Subcutaneous abdominal adipose tissue (tissue), 5 donors: ENCODE measurements around the gene LBP.
"Not testable (repeated sequence)": the region's sequence is repeated elsewhere in the genome, so short reads cannot be mapped to it uniquely, and the experiment has no call there.

Experiments
- H3K27ac ChIP-seq: one replicate; pipeline ENCODE4 v1.7.0; 2013; ENCODE audit warnings: low read depth, mild to moderate bottlenecking, inconsistent platforms, low read length, moderate library complexity
- H3K27me3 ChIP-seq, 5 donors: one replicate each; pipeline ENCODE4 v1.7.0; 2013; ENCODE audit warnings: low read length in 5 of 5, inconsistent platforms in 1 of 5; ENCODE audit not compliant: control insufficient read depth in 5 of 5, insufficient read depth in 4 of 5
- H3K36me3 ChIP-seq, 5 donors: one replicate each; pipeline ENCODE4 v1.7.0; 2013; ENCODE audit warnings: low read length in 5 of 5; ENCODE audit not compliant: control insufficient read depth in 5 of 5, insufficient read depth in 5 of 5
- H3K4me1 ChIP-seq, 5 donors: one replicate each; pipeline ENCODE4 v1.7.0; 2013; ENCODE audit warnings: low read length in 5 of 5, mild to moderate bottlenecking in 3 of 5, moderate library complexity in 1 of 5; ENCODE audit not compliant: control insufficient read depth in 5 of 5, insufficient read depth in 5 of 5
- H3K4me3 ChIP-seq, 5 donors: one replicate each; pipeline ENCODE4 v1.7.0; 2013; ENCODE audit warnings: low read length in 5 of 5, low read depth in 1 of 5
- H3K9ac ChIP-seq, 5 donors: one replicate each; pipeline ENCODE4 v1.7.0; 2013; ENCODE audit warnings: low read length in 5 of 5, mild to moderate bottlenecking in 4 of 5, moderate library complexity in 3 of 5
- H3K9me3 ChIP-seq, 5 donors: one replicate each; pipeline ENCODE4 v1.7.0; 2013; ENCODE audit warnings: low read length in 5 of 5; ENCODE audit not compliant: control insufficient read depth in 5 of 5
- donor health status: healthy.
- donor health status: healthy.
- donor health status: healthy.
- donor health status: healthy.
- donor health status: healthy.

LBP gene

GRCh38 chr20:38386004-38386403 lies 39.7 kb downstream of the LBP start:
- Histone ChIP-seq H3K27me3 (no peaks in the 10 kb centered on the region), H3K4me1 (no peaks in the 10 kb centered on the region), H3K27ac (no peak overlapping the region), H3K4me3 (no peak overlapping the region), H3K9me3 (no peaks in the 10 kb centered on the region), H3K36me3 (no peaks in the 10 kb centered on the region), H3K9ac (no peak overlapping the region)

GRCh38 chr20:38386851-38387250 lies 40.6 kb downstream of the LBP start:
- Histone ChIP-seq H3K9ac (no peak overlapping the region), H3K27me3 (no peaks in the 10 kb centered on the region), H3K27ac (no peak overlapping the region), H3K4me3 (no peak overlapping the region), H3K4me1 (no peaks in the 10 kb centered on the region), H3K36me3 (no peaks in the 10 kb centered on the region), H3K9me3 (no peaks in the 10 kb centered on the region)

GRCh38 chr20:38387953-38388352 lies 41.7 kb downstream of the LBP start:
- Histone ChIP-seq H3K9me3 (no peaks in the 10 kb centered on the region), H3K27me3 (no peaks in the 10 kb centered on the region), H3K9ac (no peak overlapping the region), H3K4me1 (no peaks in the 10 kb centered on the region), H3K4me3 (no peak overlapping the region), H3K27ac (no peak overlapping the region), H3K36me3 (no peaks in the 10 kb centered on the region)

- no peak overlapping the region for H3K9ac ChIP-seq
- H3K4me3 ChIP-seq = no peak overlapping the region
These were observed 46.1 kb downstream of the LBP start for GRCh38 chr20:38392356-38392755.

GRCh38 chr20:38393259-38393658 lies 47.0 kb downstream of the LBP start:
- no peaks in the 10 kb centered on the region for H3K9me3 ChIP-seq
- H3K36me3 ChIP-seq = no peaks in the 10 kb centered on the region
- H3K4me3 ChIP-seq = no peak overlapping the region
- no peak overlapping the region for H3K27ac ChIP-seq
- H3K4me1 ChIP-seq = peaks cover 0 to 10% (median 8%) of the 10 kb centered on the region in 5 donors
- no peaks in the 10 kb centered on the region for H3K27me3 ChIP-seq
- H3K9ac ChIP-seq = no peak overlapping the region

More at GRCh38 chr20:38392356-38392755, 46.1 kb downstream of the LBP start:
- Histone ChIP-seq H3K36me3 (no peaks in the 10 kb centered on the region), H3K9me3 (no peaks in the 10 kb centered on the region), H3K4me1 (peaks cover 0 to 10% (median 8%) of the 10 kb centered on the region in 5 donors), H3K27ac (no peak overlapping the region), H3K27me3 (no peaks in the 10 kb centered on the region)

- Histone ChIP-seq H3K9ac (no peak overlapping the region), H3K36me3 (no peaks in the 10 kb centered on the region), H3K4me3 (no peak overlapping the region), H3K4me1 (peaks cover 0 to 14% (median 8%) of the 10 kb centered on the region in 5 donors), H3K9me3 (no peaks in the 10 kb centered on the region), H3K27ac (no peak overlapping the region), H3K27me3 (no peaks in the 10 kb centered on the region)
These were observed 48.9 kb downstream of the LBP start for GRCh38 chr20:38395165-38395564.

- peaks cover 0 to 14% (median 8%) of the 10 kb centered on the region in 5 donors for H3K4me1 ChIP-seq
- not testable (repeated sequence) for H3K9ac ChIP-seq, H3K27ac ChIP-seq, H3K27me3 ChIP-seq, H3K36me3 ChIP-seq, H3K9me3 ChIP-seq, H3K4me3 ChIP-seq
These were observed 49.6 kb downstream of the LBP start for GRCh38 chr20:38395751-38396395.

- no peak overlapping the region for H3K27ac ChIP-seq
- H3K4me3 ChIP-seq = no peak overlapping the region
- H3K9ac ChIP-seq = no peak overlapping the region
- H3K4me1 ChIP-seq = peaks cover 0 to 4% (median 0%) of the 10 kb centered on the region in 5 donors
- no peaks in the 10 kb centered on the region for H3K36me3 ChIP-seq
- H3K27me3 ChIP-seq = peaks cover 0 to 2% (median 0%) of the 10 kb centered on the region in 5 donors
- H3K9me3 ChIP-seq = no peaks in the 10 kb centered on the region
These were observed 55.8 kb downstream of the LBP start for GRCh38 chr20:38402089-38402488.

- no peak overlapping the region for H3K4me3 ChIP-seq
- no peak overlapping the region for H3K9ac ChIP-seq
- no peaks in the 10 kb centered on the region for H3K36me3 ChIP-seq
- no peaks in the 10 kb centered on the region for H3K9me3 ChIP-seq
- peaks cover 0 to 4% (median 0%) of the 10 kb centered on the region in 5 donors for H3K4me1 ChIP-seq
- peaks cover 0 to 2% (median 0%) of the 10 kb centered on the region in 5 donors for H3K27me3 ChIP-seq
- H3K27ac ChIP-seq = no peak overlapping the region
These were observed 56.5 kb downstream of the LBP start for GRCh38 chr20:38402816-38403215.

- Histone ChIP-seq H3K27ac (no peak overlapping the region), H3K9ac (no peak overlapping the region), H3K36me3 (no peaks in the 10 kb centered on the region), H3K4me3 (no peak overlapping the region), H3K4me1 (peaks cover 0 to 1% (median 0%) of the 10 kb centered on the region in 5 donors), H3K9me3 (no peaks in the 10 kb centered on the region), H3K27me3 (peaks cover 0 to 2% (median 0%) of the 10 kb centered on the region in 5 donors)
These were observed 57.7 kb downstream of the LBP start for GRCh38 chr20:38404016-38404415.
